Measurements from ENCODE around the gene CENPF.

Gene CENPF

GRCh38 chr1:214712737-214713136 is 109.7 kb downstream of the CENPF start:
- no peak overlapping the region for H3K4me3 ChIP-seq (ENCODE audit: low read depth, low read length)
- TF ChIP-seq, protein P1, sequence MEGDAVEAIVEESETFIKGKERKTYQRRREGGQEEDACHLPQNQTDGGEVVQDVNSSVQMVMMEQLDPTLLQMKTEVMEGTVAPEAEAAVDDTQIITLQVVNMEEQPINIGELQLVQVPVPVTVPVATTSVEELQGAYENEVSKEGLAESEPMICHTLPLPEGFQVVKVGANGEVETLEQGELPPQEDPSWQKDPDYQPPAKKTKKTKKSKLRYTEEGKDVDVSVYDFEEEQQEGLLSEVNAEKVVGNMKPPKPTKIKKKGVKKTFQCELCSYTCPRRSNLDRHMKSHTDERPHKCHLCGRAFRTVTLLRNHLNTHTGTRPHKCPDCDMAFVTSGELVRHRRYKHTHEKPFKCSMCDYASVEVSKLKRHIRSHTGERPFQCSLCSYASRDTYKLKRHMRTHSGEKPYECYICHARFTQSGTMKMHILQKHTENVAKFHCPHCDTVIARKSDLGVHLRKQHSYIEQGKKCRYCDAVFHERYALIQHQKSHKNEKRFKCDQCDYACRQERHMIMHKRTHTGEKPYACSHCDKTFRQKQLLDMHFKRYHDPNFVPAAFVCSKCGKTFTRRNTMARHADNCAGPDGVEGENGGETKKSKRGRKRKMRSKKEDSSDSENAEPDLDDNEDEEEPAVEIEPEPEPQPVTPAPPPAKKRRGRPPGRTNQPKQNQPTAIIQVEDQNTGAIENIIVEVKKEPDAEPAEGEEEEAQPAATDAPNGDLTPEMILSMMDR (conservative IDR thresholded peaks at IDR 0.05; ENCODE audit: low read depth, low read length) = no peak
- no peak for DNase-seq (ENCODE audit: low read depth)

All from choroid plexus epithelial cell (primary cell).